BJ (cell line): Measurements from ENCODE around the gene TMEFF1. TPM values are rescaled to one million over a fixed set of nuclear protein-coding genes. Genes with fewer than 3 reads are reported as not detected.
"Not testable (repeated sequence)": the region's sequence is repeated elsewhere in the genome, so short reads cannot be mapped to it uniquely, and the experiment has no call there.

Experiments used
- CTCF ChIA-PET: fragments of 350-600 bp; formaldehyde crosslinking; extraction: SDS; loops from one replicate; lab custom pipeline; 2021; ENCODE audit warnings: antibody characterized with exemption, inconsistent platforms; lab: Yijun Ruan, JAX
- POLR2A ChIA-PET: fragments of 300-600 bp; sonication (Branson Sonifier 250); formaldehyde crosslinking; extraction: SDS; loops from one replicate; lab custom pipeline; 2021; ENCODE audit warnings: antibody characterized with exemption; lab: Charles Lee
- DNase-seq: peaks from one replicate; pipeline ENCODE4 v3.0.0-alpha.2; 2011; ENCODE audit warnings: low read depth
- H3K27me3 ChIP-seq: 2 replicates; pipeline ENCODE4 v1.6.0; 2011; ENCODE audit warnings: low read length; ENCODE audit not compliant: control insufficient read depth, insufficient read depth
- H3K36me3 ChIP-seq: 2 replicates; pipeline ENCODE4 v1.5.1; 2011; ENCODE audit warnings: low read length; ENCODE audit not compliant: control insufficient read depth, insufficient read depth
- H3K4me3 ChIP-seq: 2 replicates; pipeline ENCODE4 v1.5.1; 2011; ENCODE audit warnings: low read depth, mild to moderate bottlenecking, control low read depth, low read length
- CTCF ChIP-seq: IDR thresholded peaks from 2 replicates; pipeline ENCODE4 v1.5.1; 2011; ENCODE audit warnings: low read depth, mild to moderate bottlenecking, control low read depth, inconsistent platforms, low read length, moderate library complexity; ENCODE audit not compliant: insufficient read depth
- polyA plus RNA-seq: library from polyadenylated mRNA; depleted of rRNA; stranded (reverse); fragments of >200 nt; gene quantifications from 2 replicates; pipeline ENCODE4 v1.2.3, GENCODE V29; 2011

TMEFF1 gene
- polyA plus RNA-seq, 1 experiment = 0.10 TPM

GRCh38 chr9:100515578-100516494, 42.9 kb downstream of the TMEFF1 start:
- ChIA-PET POLR2A (no interaction called here), CTCF (interaction anchor here (0.6 to 0.9 kb wide), 2 partner anchors 10 to 315 kb away, joined by 3 read pairs; no protein-coding TSS in a partner anchor)
- no peak overlapping the region for H3K4me3 ChIP-seq
- H3K36me3 ChIP-seq = no peaks in the 10 kb centered on the region
- no peak for TF ChIP-seq CTCF
- DNase-seq = no peak
- no peaks in the 10 kb centered on the region for H3K27me3 ChIP-seq

- TF ChIP-seq CTCF = no peak
- CTCF ChIA-PET = no interaction called here
- Histone ChIP-seq H3K36me3 (no peaks in the 10 kb centered on the region), H3K4me3 (no peak overlapping the region), H3K27me3 (no peaks in the 10 kb centered on the region; the same call in 1 of the 2 replicates)
- no peak for DNase-seq
- POLR2A ChIA-PET = no interaction called here
These were observed 48.3 kb downstream of the TMEFF1 start for GRCh38 chr9:100521282-100521681.

GRCh38 chr9:100525563-100525962, 52.6 kb downstream of the TMEFF1 start:
- POLR2A ChIA-PET = no interaction called here
- CTCF ChIA-PET = no interaction called here
- no peak for DNase-seq
- H3K36me3 ChIP-seq = no peaks in the 10 kb centered on the region
- H3K4me3 ChIP-seq = no peak overlapping the region
- no peaks in the 10 kb centered on the region; the same call in 1 of the 2 replicates for H3K27me3 ChIP-seq
- no peak for TF ChIP-seq CTCF

- H3K4me3 ChIP-seq, H3K27me3 ChIP-seq, H3K36me3 ChIP-seq, CTCF ChIA-PET, DNase-seq, POLR2A ChIA-PET: not testable (repeated sequence)
These were observed 54.3 kb downstream of the TMEFF1 start for GRCh38 chr9:100527180-100527794.

- no peaks in the 10 kb centered on the region for H3K36me3 ChIP-seq
- CTCF ChIA-PET = no interaction called here
These were observed 61.5 kb downstream of the TMEFF1 start for GRCh38 chr9:100534401-100534800.

More at GRCh38 chr9:100534401-100534800, 61.5 kb downstream of the TMEFF1 start:
- Histone ChIP-seq H3K27me3 (no peaks in the 10 kb centered on the region), H3K4me3 (no peak overlapping the region)
- POLR2A ChIA-PET = no interaction called here
- no peak for DNase-seq
- TF ChIP-seq CTCF = no peak
